Uterus (tissue), 4 donors: ENCODE results near the gene GPM6B. TPM values are rescaled to one million over a fixed set of nuclear protein-coding genes. Genes with fewer than 3 reads are reported as not detected.

Experiments used
- DNase-seq, 2 donors: peaks; one replicate each; pipeline ENCODE4 v3.0.0-alpha.2; 2019 to 2020
- H3K27ac ChIP-seq, 2 donors: fragments of 200-600 bp; sonication (generic); 1 replicate in 1 of 2; 2 replicates in 1 of 2; pipeline ENCODE4 v1.5.1; 2016 to 2018
- H3K27me3 ChIP-seq, 2 donors: fragments of 200-600 bp; sonication (generic); one replicate each; pipeline ENCODE4 v1.5.1; 2018 to 2019; ENCODE audit warnings: control low read depth in 1 of 2
- H3K36me3 ChIP-seq, 2 donors: fragments of 200-600 bp; sonication (generic); one replicate each; pipeline ENCODE4 v1.5.1; 2019; ENCODE audit warnings: control low read depth in 1 of 2
- H3K4me1 ChIP-seq, 2 donors: fragments of 200-600 bp; sonication (generic); one replicate each; pipeline ENCODE4 v1.5.1; 2018 to 2019; ENCODE audit warnings: control low read depth in 1 of 2
- H3K4me3 ChIP-seq, 2 donors: fragments of 200-600 bp; sonication (generic); 1 replicate in 1 of 2; 2 replicates in 1 of 2; pipeline ENCODE4 v1.5.1; 2018 to 2019; ENCODE audit warnings: mild to moderate bottlenecking in 1 of 2
- H3K9me3 ChIP-seq, 2 donors: fragments of 200-600 bp; sonication (generic); one replicate each; pipeline ENCODE4 v1.5.1; 2019; ENCODE audit warnings: control low read depth in 1 of 2
- CTCF ChIP-seq, 4 experiments: fragments of 200-600 bp in 2 of 4; fragments of 450-650 bp in 2 of 4; sonication (generic) in 2 of 4; IDR thresholded peaks; one replicate each; pipeline ENCODE4 v1.5.1; 2016 to 2019; ENCODE audit warnings: antibody characterized with exemption in 4 of 4, mild to moderate bottlenecking in 2 of 4, moderate library complexity in 1 of 4
- POLR2A ChIP-seq, 2 donors: fragments of 450-650 bp; IDR thresholded peaks; one replicate each; pipeline ENCODE4 v1.6.1; 2016; ENCODE audit warnings: antibody characterized with exemption in 2 of 2, mild to moderate bottlenecking in 1 of 2, moderate library complexity in 1 of 2
- intact Hi-C: fragments of 100-400 bp; cut with DNase I; formaldehyde crosslinking; loops from one replicate; pipeline ENCODE4 v1.15.1; 2023; ENCODE audit warnings: low total_unique reads
- total RNA-seq, 4 donors: library from RNA; depleted of rRNA in 3 of 4; stranded (reverse); fragments of >200 nt in 3 of 4; gene quantifications; one replicate each; pipeline versions ENCODE4 v1.1.0 to v1.2.4, GENCODE V29; 2014 to 2023
- donor health status: DM: yes; HTN: yes; CAD: no.

Gene GPM6B
- total RNA-seq, 4 donors from 2014 or later, result 0.59 to 44.1 (median 4.3) TPM

DNA sequence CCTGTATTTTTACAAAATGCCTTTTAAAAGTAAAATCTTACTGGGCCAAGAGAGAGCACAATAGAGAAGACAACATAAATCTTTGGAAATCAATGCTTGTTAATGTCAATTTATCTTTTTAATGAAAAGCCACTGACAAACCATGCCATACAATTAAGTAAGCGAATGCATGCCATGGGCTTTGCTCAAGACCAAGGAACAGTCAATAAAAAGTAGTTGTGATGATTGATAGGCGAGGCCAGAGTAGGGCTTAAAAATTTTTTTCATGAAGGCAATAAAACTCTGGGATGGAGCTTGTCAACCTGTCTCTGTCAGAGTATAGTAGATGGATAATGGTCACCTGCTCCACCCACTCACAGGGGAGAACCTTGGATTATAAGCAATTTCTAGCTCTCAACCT lies 17.5 kb upstream of the GPM6B start:
- TF ChIP-seq CTCF (IDR thresholded peaks at IDR 0.05) (no peak), POLR2A (IDR thresholded peaks at IDR 0.05) (no peak)
- intact Hi-C loops, result no loop called here
- Histone ChIP-seq H3K36me3 (no peaks in the 10 kb centered on the region), H3K4me3 (no peak overlapping the region), H3K9me3 (no peaks in the 10 kb centered on the region), H3K4me1 (no peaks in the 10 kb centered on the region), H3K27ac (no peak overlapping the region), H3K27me3 (peaks cover 0 to 11% of the 10 kb centered on the region in 2 donors)
- DNase-seq, result no peak

- intact Hi-C loops, result no loop called here
- no peak for DNase-seq
- Histone ChIP-seq H3K4me1 (no peaks in the 10 kb centered on the region), H3K27me3 (peaks cover 0 to 4% of the 10 kb centered on the region in 2 donors), H3K4me3 (no peak overlapping the region), H3K27ac (no peak overlapping the region), H3K9me3 (no peaks in the 10 kb centered on the region), H3K36me3 (no peaks in the 10 kb centered on the region)
- TF ChIP-seq CTCF (IDR thresholded peaks at IDR 0.05) (no peak), POLR2A (IDR thresholded peaks at IDR 0.05) (no peak)
These were observed 13.1 kb upstream of the GPM6B start for GRCh38 chrX:13829983-13830382.

GRCh38 chrX:13828392-13828791 lies 11.5 kb upstream of the GPM6B start:
- TF ChIP-seq POLR2A (IDR thresholded peaks at IDR 0.05) (no peak), CTCF (IDR thresholded peaks at IDR 0.05) (no peak)
- no peaks in the 10 kb centered on the region for H3K9me3 ChIP-seq
- no peaks in the 10 kb centered on the region for H3K27me3 ChIP-seq
- no peaks in the 10 kb centered on the region for H3K4me1 ChIP-seq
- intact Hi-C loops, result no loop called here
- no peaks in the 10 kb centered on the region for H3K36me3 ChIP-seq
- H3K4me3 ChIP-seq, result no peak overlapping the region
- no peak for DNase-seq
- no peak overlapping the region for H3K27ac ChIP-seq

- intact Hi-C loops, result no loop called here
- peaks cover 0 to 2% of the 10 kb centered on the region in 2 donors for H3K27me3 ChIP-seq
- no peaks in the 10 kb centered on the region for H3K9me3 ChIP-seq
- no peak overlapping the region for H3K27ac ChIP-seq
- no peaks in the 10 kb centered on the region for H3K36me3 ChIP-seq
- H3K4me1 ChIP-seq, result no peaks in the 10 kb centered on the region
- DNase-seq, result no peak
- H3K4me3 ChIP-seq, result no peak overlapping the region
- TF ChIP-seq CTCF (IDR thresholded peaks at IDR 0.05), result no peak
- no peak for TF ChIP-seq POLR2A (IDR thresholded peaks at IDR 0.05)
These were observed 10.6 kb upstream of the GPM6B start for GRCh38 chrX:13827298-13828090.

- Histone ChIP-seq H3K27me3 (peaks cover 0 to 3% of the 10 kb centered on the region in 2 donors), H3K4me3 (no peak overlapping the region), H3K36me3 (no peaks in the 10 kb centered on the region), H3K4me1 (no peaks in the 10 kb centered on the region), H3K9me3 (no peaks in the 10 kb centered on the region), H3K27ac (no peak overlapping the region)
- intact Hi-C loops, result no loop called here
- TF ChIP-seq CTCF (IDR thresholded peaks at IDR 0.05), result no peak
- TF ChIP-seq POLR2A (IDR thresholded peaks at IDR 0.05), result no peak
- no peak for DNase-seq
These were observed 9.9 kb upstream of the GPM6B start for GRCh38 chrX:13826770-13827169.
